GM12878 (cell line): Measurements from ENCODE around the gene TCF23.

Source experiments
- CBFB ChIP-seq: IDR thresholded peaks from 2 replicates; pipeline ENCODE4 v1.6.1; 2016; ENCODE audit warnings: antibody characterized with exemption, low read depth
- CHD1 ChIP-seq: IDR thresholded peaks from 2 replicates; pipeline ENCODE4 v1.6.1; 2012; ENCODE audit warnings: low read depth, low read length, improper control_type of control experiment
- CTCF ChIP-seq, 3 experiments: IDR thresholded peaks in 2 of 3; conservative IDR thresholded peaks in 1 of 3; 2 replicates each; pipeline ENCODE4 v1.5.1; 2011; ENCODE audit warnings: low read depth in 3 of 3, low read length in 3 of 3, mild to moderate bottlenecking in 3 of 3, control low read depth in 2 of 3, moderate library complexity in 2 of 3, inconsistent platforms in 1 of 3, mixed read lengths in 1 of 3; ENCODE audit not compliant: control insufficient read depth in 2 of 3, insufficient read depth in 1 of 3; ENCODE audit errors: extremely low read depth in 1 of 3
- POLR2A ChIP-seq: IDR thresholded peaks from 2 replicates; pipeline ENCODE4 v1.6.1; 2011; ENCODE audit warnings: low read depth, mild to moderate bottlenecking, low read length
- POLR2AphosphoS5 ChIP-seq: IDR thresholded peaks from 2 replicates; pipeline ENCODE4 v1.6.1; 2011; ENCODE audit warnings: mild to moderate bottlenecking, low read length, inconsistent platforms
- REST ChIP-seq: IDR thresholded peaks from 2 replicates; pipeline ENCODE4 v1.6.1; 2012; ENCODE audit warnings: mild to moderate bottlenecking, low read depth, low read length
- SP1 ChIP-seq: IDR thresholded peaks from one replicate; pipeline ENCODE4 v1.6.1; 2011; ENCODE audit warnings: low read depth, low read length

GRCh38 chr2:27201675-27202074 is 52.9 kb downstream of the TCF23 start:
- TF ChIP-seq REST (no peak), CTCF (IDR thresholded peaks at IDR 0.05 in 2 of 3, conservative IDR thresholded peaks at IDR 0.05 in 1 of 3; ENCODE audit: control insufficient read depth in 2 of 3, extremely low read depth in 1 of 3, insufficient read depth in 1 of 3, low read depth in 3 of 3, low read length in 3 of 3) (no peak), POLR2AphosphoS5 (0 out of 2 replicates have a peak, but pooled peaks have one; percentile 14), CHD1 (no peak), CBFB (no peak), POLR2A (no peak), SP1 (no peak)
